SW 1271 (cell line): ENCODE results near the gene PDGFB.

Experiments used
- DNase-seq, 2 experiments: peaks; one replicate each; lab custom pipeline; 2025; lab: John Stamatoyannopoulos, UW

Gene PDGFB

DNA sequence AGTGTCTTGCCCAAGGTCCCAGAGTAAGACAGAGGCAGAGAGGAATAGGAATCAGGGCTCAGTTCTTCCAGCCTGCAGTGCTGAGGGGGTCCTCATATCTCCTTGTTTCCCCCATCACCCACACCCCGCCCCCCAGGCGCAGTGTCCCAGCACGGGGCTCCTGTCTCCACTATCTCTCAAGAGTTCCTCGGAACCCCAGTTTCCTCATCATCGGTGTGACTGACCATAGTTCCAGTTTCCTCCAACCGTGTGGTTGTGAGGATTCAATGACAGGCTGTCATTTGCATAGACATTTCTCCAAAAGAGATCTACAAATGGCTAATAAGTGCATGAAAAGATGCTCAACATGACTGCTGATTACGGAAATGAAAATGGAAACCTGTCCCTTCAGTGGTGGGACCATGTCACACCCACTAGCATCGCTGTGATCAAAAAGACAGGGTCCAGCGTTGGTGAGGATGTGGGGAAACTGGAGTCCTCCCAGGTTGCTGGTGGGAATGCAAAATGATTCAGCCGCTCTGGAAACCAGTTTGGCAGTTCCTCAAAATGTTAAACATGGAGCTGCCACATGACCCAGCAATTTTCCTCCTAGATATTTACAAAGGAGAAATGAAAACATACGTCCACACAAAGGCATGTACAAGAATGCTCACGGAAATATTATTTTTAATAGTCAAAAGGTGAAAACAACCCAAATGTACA, 31.8 kb upstream of the PDGFB start:
- DNase-seq: no peak

DNA sequence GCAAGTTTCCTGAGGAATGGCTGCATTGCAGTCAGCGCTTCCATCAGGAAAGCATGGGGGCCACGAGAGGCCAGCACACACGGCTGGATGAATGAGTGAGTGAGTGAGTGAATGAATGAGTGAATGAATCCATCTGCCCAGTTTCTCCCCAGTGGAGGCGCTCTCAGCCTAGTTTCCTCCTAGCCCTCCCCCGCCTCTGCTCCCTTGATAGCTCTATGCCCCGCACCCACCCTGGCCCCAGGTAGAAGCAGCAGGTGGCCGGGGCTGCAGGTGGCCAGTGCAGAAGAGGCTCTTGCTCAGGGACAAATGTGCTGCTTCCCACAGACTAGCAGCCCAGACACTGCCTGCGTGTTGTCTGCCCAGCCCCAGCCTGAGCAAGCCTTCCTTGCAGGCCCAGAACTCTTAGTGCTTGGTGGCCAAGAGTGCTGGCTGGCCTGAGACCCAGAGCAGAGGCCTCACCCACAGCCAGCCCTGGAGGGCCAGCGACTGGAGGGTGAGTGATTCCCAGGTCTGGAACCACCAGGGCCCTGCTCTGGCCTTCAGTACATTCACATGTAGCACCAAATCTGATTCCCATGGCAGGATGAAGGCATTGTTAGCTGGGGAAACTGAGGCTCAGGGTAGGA, 31.1 kb upstream of the PDGFB start:
- DNase-seq: no peak

DNA sequence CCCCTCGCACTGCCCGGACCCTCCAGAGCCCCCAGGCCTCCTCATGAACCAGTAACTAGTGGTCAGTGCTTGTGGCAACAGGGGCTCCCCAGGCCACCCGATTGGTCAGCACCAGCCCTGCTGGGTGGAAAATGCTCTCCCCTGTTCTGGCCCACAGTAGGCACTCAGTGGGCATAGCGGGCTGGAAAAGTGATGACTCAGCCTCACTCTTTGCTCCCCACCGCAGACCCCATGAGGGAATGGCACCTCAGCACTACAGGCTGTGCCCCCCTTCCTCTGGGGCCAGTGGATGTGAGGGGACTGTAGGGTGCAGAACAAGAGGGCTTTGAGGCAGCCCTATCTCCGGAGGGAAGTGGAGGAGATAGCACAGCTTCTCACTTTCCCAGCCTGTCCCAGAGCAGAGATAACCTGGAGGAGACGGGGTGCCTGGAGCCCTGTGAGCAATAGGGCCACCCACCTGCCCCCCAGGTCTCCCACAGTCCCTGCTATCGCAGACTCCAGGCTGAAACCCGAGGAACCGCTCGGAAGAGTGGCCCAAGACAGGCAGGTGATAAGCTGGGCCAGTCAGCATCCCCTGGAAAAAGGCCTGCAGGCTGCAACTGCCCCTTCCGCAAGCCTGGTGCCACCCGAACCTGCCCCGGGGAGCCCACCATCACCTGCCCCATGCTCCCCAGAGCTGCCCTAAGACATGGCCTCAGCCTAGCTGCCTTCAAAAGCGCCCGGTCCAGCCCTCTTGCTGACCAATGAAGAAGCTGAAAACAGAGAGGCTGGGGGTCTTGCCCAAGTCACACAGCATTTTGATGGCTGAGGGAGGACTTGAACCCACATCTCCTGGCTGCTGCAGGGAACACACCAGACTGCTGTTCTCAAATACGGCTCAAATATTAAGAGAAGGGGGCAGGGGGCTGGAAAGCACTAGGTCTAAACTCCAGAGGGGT, 29.4 kb upstream of the PDGFB start:
- DNase-seq: no peak

DNA sequence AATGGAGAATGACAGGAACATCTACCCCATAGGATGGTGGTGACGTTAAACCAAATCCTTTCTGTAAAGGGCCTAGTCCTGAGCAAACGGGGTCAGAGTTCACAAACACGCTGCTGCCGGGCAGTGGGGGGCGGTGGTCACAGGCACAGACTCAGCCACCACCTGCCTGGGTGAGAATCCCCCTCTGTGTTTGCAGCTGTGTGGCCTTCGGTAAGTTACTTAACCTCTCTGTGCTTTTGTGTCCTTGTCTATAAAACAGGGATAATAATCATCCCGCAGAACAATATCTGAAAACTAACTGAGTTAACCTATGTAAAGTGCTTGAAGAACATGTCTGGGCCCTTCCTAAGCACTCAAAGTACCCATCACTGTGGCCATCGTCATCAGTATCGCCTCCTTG, 26.0 kb upstream of the PDGFB start:
- no peak for DNase-seq

DNA sequence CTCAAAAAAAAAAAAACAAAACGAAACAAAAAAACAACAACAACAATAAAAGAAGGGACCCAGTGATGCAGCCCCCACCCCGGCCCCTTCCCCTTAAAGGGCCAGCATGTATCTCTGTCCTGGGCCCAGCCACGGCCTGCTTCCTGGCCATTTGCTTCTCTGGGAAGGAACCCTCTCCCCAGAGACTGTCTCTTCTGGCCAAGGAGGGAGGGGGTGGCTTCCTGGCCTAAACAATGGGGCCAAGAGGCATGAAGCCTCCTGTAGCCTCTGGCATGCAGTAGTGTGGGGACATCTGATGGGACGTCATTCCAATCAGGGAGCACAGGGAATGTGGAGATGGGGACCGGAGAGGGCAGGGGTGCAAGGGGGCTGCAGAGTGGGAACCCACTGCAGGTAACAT, 25.5 kb upstream of the PDGFB start:
- no peak for DNase-seq

DNA sequence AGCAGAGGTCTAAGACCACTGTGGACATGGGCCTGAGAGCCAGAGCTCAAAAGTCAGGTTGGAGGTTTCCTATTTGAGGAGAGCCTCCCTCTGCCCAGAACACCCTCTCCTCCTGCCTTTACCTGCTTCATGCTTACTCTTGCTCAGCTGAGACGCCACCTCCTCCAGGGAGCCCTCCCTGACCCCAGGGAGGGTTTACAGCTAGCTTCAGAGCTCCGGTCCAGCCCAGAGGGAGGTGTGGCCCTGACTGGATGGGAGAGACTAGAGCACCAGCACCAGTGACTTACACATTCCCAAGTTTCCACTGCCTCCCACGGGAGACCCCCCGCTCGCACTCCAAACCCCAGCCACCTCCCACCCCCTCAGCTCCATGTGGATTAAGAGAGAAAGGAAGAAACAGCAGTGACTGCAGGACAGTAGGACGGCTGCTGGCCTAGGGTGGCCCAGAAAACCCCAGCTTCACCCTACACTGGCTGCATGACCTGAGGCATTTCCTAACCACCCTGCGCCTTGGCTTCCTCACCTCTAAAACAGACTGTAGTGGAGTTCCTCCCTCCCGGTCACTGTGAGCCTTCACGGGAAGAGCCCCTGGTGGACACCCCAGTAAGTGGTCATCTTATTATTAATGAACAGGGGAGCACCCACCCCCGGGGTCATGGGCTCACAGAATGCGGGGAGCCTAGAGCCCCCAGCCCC, 24.5 kb upstream of the PDGFB start:
- no peak for DNase-seq

DNA sequence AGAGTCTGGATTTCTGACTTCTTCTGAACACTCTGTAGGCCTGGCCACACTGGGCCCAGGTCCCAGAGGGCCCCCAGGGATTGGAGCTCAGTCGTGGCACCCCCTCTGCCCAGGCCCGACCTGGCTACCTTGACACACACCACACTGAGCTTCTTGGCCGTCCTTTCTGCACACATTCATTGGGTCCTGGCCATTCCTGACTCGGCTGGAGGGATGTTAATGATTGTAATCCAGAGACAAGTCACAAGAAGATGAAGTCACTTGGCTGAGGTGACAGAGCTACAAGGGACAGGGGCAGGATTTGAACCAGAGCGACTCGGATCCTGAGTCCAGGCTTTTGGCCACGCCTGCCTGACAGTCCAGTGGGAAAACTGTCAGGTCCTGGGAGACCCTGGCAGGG, 23.9 kb upstream of the PDGFB start:
- DNase-seq: no peak

DNA sequence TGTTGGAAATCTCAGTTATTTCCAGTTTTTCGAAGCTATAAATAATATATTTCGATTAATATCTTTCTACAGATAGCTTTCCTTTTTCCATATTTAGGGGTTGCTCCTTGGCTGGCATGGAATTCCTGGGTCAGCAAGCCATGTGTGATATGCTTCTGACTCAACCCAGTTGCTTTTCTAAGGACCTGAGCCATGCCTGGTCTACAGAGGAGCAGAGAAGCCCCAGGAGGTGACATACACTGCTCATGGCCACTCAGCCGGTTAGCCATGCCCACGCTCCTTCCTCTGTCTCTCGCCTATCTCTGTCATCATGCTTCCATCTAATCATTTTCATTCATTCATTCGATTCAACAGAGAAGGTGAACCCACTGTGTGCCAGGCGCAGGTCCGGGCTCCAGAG, 23.2 kb upstream of the PDGFB start:
- DNase-seq: no peak

DNA sequence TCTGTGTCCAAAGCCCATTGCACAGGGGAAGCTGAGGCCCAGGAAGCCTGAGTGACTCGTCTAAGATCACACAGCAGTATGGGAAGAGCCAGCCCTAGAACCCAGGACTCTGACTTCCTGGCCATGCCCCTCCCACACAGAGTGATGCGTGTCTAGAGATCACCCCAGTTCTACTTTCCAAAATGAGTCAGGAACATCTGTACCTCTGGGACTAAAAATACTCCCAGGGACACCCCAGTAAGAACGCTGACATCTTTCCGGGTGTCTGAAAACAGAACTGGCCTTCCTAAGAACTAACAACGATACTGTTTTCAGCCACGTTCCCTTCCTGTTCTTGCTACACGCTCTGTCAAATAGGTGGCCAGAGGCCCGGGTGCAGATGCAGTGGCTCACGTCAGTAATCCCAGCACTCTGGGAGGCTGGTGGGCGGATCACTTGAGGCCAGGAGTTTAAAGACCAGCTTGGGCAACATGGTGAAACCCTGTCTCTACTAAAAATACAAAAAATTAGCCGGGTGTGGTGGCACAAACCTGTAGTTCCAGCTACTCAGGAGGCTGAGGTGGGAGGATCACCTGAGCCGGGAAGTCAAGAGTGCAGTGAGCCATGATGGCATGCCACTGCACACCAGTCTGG, 21.7 kb upstream of the PDGFB start:
- no peak for DNase-seq

DNA sequence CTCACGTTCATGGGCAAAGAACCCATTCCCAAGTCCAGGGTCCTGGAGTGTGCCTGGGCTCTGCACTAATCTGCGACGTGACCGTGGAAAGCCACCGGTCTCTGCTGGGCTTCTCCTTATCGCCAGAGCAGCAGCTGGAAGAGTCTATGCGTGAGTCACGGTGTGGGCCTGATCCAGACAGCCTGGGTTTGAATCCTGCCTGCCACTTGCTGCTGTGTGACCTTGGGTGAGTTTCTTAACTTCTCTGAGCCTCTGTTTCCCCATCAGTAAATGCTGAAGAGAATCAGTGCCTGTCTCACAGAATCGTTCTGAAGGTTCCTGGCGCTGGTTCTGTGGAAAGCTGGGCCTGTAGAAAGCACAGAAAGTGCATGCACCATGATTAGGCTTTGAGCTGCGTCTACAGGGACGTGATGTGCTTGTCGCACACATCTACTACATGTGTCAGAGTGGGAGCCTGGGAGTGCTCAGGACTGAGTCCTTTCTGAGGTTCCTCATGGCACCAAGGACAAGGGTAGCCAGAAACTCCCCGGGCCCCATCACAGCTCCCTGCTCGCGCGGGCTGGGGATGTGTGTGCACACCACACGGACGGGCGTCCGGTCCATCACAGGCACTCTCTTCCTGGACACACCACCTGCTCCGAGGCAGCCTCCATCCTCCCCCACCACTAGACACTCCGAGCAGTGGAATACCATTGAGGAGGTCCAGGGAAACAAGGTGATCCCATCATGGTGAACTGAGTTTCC, 20.5 kb upstream of the PDGFB start:
- no peak for DNase-seq

DNA sequence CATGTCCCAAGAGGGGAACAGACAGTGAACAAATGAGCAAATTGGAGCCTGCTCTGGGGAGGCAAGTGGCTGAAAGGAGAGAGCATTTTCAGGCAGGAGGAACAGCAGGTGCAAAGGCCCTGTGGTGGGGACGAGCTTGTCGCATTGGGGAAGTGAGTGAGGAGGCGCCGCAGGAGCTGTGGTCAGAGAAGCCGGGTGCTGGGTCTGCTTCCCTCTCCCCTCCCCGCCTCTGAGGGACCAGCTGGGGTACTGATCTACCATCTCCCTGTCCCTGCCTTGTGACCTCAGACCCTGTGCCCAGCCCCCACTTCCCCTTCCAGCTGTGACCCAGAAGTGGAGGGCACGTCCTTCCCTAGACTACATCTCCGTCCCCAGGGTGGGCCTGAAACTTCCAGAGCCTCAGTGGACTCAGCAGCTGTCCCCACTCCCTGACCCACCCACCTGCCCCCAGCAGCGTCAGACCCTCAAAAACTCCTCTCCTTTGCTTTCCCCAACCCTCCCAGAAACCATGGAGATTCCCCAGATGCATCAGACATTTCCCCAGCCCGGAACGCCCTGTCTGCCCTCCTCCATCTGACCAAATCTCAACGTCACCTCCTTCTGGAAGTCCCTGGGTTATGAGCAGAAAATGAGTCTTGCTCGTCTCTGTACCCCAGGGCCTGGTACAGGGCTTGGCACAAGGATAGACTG, 19.7 kb upstream of the PDGFB start:
- DNase-seq: no peak

DNA sequence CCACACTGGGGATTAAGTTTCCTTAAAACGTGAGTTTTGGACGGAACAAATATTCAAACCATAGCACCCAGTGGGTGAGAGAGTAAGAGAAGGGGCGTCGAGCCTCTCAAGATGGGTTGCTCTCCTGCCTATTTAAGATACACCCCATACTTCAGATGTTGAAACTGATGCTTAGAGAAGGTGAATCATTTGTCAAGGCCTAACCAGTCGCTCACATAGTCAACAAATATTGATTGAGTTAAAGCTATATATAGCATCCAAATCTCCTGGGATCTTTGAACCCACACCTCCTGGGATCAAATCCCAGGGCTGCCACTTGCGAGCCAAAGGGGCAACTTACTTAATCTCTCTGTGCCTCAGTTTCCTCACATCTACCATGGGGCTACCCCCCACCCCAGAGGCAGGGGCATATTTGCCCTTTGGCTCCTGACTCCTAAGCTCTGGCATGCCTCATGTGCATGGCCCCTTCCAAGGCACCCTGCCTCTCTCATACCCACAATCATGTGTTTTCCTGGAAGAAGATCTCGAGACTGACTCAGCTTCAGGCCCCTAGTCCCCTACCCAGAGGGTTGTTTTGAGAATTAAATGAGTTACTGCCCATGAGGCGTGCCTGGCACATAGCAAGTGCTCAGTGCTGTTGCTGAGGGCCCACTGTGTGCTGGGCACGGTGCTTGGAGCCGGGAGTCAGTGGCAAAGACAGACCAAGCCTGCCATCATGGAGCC, 19.0 kb upstream of the PDGFB start:
- DNase-seq: no peak

DNA sequence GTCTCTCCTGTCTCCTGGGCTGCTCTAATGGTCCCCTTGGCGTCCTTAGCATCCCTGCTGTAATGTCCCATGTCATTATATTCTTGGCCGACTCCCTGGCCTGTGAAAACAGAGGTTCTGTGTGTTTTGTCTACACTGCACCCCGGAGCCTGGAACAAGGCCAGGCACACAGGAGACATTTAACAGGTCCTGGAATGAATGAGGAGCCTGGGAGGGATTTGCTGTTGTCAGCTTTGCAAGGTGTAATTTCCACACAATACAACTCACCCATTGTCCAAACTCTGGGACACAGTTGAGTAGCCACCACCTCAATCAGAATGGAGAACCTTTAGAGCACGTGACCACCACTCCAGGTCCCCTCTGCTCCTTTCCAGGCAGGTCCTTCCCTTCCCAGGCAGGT, 14.9 kb upstream of the PDGFB start:
- no peak for DNase-seq

DNA sequence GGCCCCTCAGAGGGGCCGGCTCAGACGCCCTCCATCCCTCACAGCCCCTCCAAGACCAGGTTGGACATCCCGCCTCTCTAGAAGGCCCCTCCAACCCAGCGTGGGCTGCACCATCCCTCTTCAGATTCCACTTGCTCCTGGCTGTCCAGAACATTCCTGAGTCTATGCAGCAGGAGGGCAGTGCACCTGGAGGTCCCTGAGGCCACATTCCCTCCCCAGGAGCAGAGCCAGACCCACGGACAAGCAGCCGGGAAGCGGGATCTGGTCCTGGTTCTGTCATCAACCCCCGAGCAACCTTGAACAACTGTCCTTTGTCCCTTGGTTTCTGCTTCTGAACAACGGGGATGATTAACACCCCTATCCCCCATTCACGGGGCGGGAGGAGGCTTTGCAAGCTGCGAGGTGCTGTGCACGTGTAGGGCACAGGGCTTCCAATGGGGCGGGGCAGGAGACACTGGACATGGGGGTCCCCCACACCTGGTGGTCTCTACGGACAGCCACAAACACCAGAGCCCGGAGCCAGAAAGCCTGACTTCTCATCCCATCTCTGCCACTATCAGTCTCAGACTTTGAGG, 13.2 kb upstream of the PDGFB start:
- no peak for DNase-seq

DNA sequence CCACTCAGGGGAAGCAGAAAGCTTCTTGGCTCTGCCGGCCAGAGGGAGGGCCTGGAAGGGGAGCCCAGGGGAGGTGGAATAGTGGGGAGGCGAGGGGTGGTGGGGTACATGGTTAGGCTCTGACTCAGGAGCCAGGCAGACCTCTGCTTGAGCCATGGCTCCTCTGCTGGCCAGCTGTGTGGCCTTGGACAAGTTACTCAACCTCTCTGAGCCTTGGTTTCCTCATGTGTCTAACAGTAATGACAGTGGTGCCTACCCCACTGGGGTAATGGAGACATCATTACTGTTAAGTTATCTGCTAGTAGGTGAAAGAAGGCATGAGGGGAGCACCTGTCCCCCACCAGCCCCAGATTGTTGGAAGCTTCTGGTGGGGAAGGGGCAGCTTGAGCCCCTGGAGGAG, 12.2 kb upstream of the PDGFB start:
- no peak for DNase-seq

DNA sequence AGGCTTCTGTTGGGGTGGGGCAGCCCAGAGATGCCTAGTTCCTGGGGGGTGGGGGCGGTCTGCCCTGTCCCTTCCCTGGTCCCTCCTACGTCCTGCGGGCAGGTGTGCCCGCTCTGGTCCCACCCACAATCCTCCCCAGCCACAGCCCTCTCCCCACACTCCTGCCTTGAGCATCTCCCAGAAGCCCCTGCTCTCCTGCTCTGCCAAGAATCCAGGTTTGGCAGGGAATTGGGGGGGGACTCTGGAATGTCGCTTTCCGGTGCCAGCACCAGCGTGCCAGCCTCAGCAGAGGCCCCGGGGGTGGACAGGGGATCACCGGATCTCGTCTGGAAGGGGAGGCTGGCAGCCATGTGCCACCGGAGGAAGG, 11.4 kb upstream of the PDGFB start:
- DNase-seq: no peak

DNA sequence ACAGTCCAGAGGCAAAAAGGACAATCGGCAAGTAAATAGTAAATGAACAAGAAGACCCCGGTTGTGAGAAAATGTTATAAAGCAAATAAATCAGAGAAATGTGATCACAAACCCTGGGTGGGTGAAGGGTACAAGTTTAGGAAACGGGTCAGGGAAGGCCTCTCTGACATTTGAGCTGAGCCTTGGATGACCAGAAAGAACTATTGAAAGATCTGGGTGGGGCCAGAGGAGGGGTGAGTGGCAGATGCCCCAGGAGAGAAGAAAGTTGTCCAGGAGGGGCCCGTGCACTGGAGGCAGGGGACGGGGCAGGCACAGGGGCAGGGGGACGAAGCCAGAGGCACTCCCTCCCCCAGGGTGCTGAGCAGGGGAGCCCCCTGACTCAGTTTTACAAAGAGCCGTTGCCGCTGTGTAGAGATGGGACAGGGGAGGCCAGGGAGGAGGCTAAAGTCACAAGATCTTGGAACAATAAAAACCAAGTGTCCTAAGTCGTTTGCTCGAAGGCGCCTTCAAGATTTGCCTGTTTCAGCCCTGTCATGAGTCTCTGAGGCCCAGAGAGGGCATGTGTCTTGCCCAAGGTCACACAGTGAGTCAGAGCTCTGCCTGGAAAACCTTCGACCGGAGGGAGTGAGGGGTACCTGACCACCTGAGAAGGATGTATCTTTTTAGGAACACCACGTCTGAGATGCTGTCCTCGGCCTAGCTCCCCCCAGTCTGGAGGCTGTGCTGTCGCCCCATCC, 10.8 kb upstream of the PDGFB start:
- DNase-seq: no peak

DNA sequence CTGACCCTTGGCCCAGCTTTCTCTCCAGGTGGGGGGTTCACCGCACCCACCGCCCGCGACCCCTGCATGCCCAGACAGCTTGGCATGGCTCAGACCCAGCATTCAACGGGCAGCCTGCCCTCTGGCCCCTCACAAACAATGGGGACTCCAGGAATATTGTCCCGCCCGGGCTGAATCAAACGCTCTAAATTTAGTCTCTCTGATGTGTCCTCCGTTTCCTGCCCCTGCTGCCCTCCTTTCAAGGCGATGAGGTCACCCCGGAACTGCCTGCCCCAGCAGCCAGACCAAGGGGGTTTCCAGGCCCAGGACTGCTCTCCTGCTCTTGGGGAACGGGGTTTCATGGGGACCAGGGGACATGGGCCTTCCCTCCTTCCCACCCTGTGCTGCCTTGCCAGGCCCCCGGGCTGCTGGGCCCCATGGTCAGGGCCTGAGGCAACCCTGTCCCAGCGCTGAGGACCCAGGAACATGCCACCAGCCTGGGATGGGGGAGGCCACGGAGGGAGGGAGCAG, 10.1 kb upstream of the PDGFB start:
- peak in 1 of 2 experiments; percentile 29 for DNase-seq

DNA sequence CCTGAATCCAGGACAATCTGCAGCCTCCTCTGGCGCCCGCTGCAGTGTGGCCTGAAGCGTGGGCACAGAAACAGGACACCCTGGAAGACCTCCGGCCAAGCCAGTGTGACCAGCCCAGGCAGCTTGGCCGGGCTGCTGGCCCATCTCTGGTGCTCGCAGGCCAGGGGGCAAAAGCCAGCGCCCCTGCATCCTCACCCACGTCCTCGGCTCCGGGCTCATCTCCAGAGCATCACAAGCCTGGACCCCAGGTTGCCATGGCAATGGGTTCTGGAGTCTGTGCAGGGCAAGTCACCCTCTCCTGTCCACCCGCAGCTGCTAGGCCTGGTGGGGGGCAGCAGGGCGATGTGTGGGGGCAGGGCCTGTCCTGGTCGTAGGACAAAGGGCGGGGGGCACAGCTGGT, 9.3 kb upstream of the PDGFB start:
- DNase-seq: no peak
